Body of pancreas (tissue), 4 donors: ENCODE measurements around the gene MGMT. TPM values are rescaled to one million over a fixed set of nuclear protein-coding genes. Genes with fewer than 3 reads are reported as not detected.

Experiments
- ATAC-seq: fragments of 150-250 bp; one replicate; pipeline ENCODE4 v1.9.1; 2016
- DNase-seq, 4 donors: peaks; one replicate each; pipeline ENCODE4 v3.0.0-alpha.2; 2019
- H3K27ac ChIP-seq, 4 donors: fragments of 200-600 bp; sonication (generic); 1 replicate in 3 of 4; 2 replicates in 1 of 4; pipeline versions ENCODE4 v1.5.1 to v1.6.1; 2016 to 2019; ENCODE audit warnings: mild to moderate bottlenecking in 1 of 4, mixed read lengths in 1 of 4, moderate library complexity in 1 of 4
- H3K27me3 ChIP-seq, 2 donors: fragments of 200-600 bp; sonication (generic); one replicate each; pipeline ENCODE4 v1.6.0; 2016; ENCODE audit warnings: mild to moderate bottlenecking in 1 of 2
- H3K36me3 ChIP-seq, 2 donors: fragments of 200-600 bp; sonication (generic); replicated peaks in 1 of 2; 2 replicates each; pipeline ENCODE4 v1.5.1; 2016; ENCODE audit warnings: low read depth in 2 of 2; ENCODE audit not compliant: insufficient read depth in 1 of 2
- H3K4me1 ChIP-seq: fragments of 200-600 bp; sonication (generic); one replicate; pipeline ENCODE4 v1.6.0; 2016
- H3K4me3 ChIP-seq, 2 donors: fragments of 200-600 bp; sonication (generic); 1 replicate in 1 of 2; 2 replicates in 1 of 2; pipeline ENCODE4 v1.5.1; 2016 to 2019
- H3K9me3 ChIP-seq, 3 donors: fragments of 200-600 bp; sonication (generic); 1 replicate in 2 of 3; 2 replicates in 1 of 3; pipeline ENCODE4 v1.5.1; 2016
- POLR2A ChIP-seq, 3 donors: fragments of 450-650 bp; IDR thresholded peaks; one replicate each; pipeline ENCODE4 v1.6.1; 2016; ENCODE audit warnings: antibody characterized with exemption in 3 of 3, mild to moderate bottlenecking in 2 of 3
- WGBS, 2 donors: methylation state at CpG; one replicate each; pipeline ENCODE4 v1.1.5; 2017; 5-methylcytosine and 5-hydroxymethylcytosine counted together
- intact Hi-C: fragments of 100-400 bp; cut with DNase I; formaldehyde crosslinking; loops from one replicate; pipeline ENCODE4 v1.15.1; 2023
- total RNA-seq, 2 donors: library from RNA; depleted of rRNA; stranded (reverse); fragments of >200 nt; gene quantifications; one replicate each; pipeline ENCODE4 v1.1.0, GENCODE V29; 2016
- TF ChIP-seq, protein P1 (sequence below), 7 experiments: fragments of 450-650 bp in 4 of 7; fragments of 200-600 bp in 3 of 7; sonication (generic) in 3 of 7; IDR thresholded peaks; one replicate each; pipeline ENCODE4 v1.5.1; 2016 to 2019; ENCODE audit warnings: antibody characterized with exemption in 7 of 7

The MGMT gene
- total RNA-seq, 2 donors from 2014 or later, result 13.7 to 25.4 TPM

DNA sequence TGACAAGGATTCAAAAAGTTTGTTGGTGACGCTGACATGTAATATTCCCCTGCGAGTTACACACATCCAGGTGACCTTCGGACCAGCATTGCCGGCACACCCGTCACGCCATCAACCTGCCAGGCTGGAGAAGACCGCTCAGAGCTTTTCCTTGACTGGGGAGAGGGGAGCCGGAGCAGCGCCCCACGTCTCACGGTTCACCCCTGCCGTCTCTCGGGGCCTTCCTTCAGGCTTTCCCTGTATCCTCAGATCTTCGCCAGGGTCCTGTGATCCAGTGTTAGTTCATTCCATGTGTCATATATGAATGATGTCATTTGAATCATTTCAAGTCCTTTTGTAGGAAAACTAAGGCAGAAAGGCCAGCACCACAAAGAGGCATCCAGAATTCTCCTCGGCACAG, 127.8 kb downstream of the MGMT start:
- intact Hi-C loops, result no loop called here
- Histone ChIP-seq H3K27ac (no peak overlapping the region), H3K27me3 (no peaks in the 10 kb centered on the region), H3K4me1 (no peaks in the 10 kb centered on the region), H3K4me3 (no peak overlapping the region), H3K36me3 (no peaks in the 10 kb centered on the region), H3K9me3 (no peaks in the 10 kb centered on the region)
- no peak for ATAC-seq
- no peak for TF ChIP-seq POLR2A (IDR thresholded peaks at IDR 0.05)
- TF ChIP-seq, protein P1, sequence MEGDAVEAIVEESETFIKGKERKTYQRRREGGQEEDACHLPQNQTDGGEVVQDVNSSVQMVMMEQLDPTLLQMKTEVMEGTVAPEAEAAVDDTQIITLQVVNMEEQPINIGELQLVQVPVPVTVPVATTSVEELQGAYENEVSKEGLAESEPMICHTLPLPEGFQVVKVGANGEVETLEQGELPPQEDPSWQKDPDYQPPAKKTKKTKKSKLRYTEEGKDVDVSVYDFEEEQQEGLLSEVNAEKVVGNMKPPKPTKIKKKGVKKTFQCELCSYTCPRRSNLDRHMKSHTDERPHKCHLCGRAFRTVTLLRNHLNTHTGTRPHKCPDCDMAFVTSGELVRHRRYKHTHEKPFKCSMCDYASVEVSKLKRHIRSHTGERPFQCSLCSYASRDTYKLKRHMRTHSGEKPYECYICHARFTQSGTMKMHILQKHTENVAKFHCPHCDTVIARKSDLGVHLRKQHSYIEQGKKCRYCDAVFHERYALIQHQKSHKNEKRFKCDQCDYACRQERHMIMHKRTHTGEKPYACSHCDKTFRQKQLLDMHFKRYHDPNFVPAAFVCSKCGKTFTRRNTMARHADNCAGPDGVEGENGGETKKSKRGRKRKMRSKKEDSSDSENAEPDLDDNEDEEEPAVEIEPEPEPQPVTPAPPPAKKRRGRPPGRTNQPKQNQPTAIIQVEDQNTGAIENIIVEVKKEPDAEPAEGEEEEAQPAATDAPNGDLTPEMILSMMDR (IDR thresholded peaks at IDR 0.05), result no peak
- no peak for DNase-seq
- WGBS, 2 donors, result 92 to 98% methylated on average over 15 of the region's 15 CpGs

DNA sequence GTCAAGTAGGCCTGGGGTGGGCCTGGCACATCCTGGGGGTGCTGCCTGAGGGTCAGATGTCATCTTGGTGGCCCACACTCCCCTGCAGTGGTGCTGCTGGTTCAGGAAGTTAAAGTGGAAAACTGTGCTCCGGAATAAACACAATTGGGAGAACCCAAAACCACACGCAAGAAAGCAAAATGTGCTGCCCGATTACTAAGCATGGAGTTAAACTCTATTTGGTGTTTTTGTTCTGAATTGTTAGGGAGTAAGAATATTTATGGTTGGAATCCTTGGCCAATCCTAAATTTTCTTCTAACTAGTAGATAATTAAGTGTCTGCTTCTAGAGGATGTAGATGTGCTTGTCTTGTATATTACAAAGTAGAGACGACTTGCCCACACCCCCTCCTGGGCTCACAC, 131.4 kb downstream of the MGMT start:
- Histone ChIP-seq H3K4me1 (peaks cover 12% of the 10 kb centered on the region), H3K27me3 (no peaks in the 10 kb centered on the region), H3K36me3 (no peaks in the 10 kb centered on the region), H3K27ac (no peak overlapping the region), H3K4me3 (no peak overlapping the region), H3K9me3 (no peaks in the 10 kb centered on the region)
- TF ChIP-seq POLR2A (IDR thresholded peaks at IDR 0.05), result no peak
- TF ChIP-seq, protein P1 (IDR thresholded peaks at IDR 0.05), result no peak
- 92 to 93% methylated on average over 4 of the region's 4 CpGs for WGBS, 2 donors
- DNase-seq (no peak), ATAC-seq (no peak)
- intact Hi-C loops, result no loop called here

DNA sequence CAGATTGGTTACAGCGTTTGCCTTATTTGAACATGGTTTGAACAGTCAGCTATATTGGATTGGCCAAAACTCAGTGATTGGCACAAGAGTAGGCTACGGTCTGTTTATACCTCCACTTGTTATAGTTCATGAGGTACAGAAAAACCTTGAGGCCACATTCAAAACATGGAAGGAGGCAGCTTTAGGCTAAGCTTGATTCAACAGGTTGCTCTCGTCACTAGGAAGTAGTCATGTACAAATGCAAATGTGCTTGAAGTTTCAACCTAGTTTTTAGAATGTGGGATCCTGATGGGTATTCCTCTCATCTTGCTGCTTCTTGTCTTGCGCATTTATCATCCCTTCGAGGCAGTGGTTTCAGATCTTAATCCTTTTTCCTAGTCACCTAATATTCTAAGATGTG, 132.1 kb downstream of the MGMT start:
- WGBS, 2 donors, result 98 to 100% methylated on average over 5 of the region's 5 CpGs
- H3K4me3 ChIP-seq, result no peak overlapping the region
- DNase-seq (no peak), ATAC-seq (no peak)
- no peaks in the 10 kb centered on the region for H3K9me3 ChIP-seq
- H3K36me3 ChIP-seq, result no peaks in the 10 kb centered on the region
- TF ChIP-seq POLR2A (IDR thresholded peaks at IDR 0.05), result no peak
- TF ChIP-seq, protein P1 (IDR thresholded peaks at IDR 0.05), result no peak
- H3K27me3 ChIP-seq, result no peaks in the 10 kb centered on the region
- H3K27ac ChIP-seq, result no peak overlapping the region
- H3K4me1 ChIP-seq, result peaks cover 13% of the 10 kb centered on the region
- intact Hi-C loops, result no loop called here

DNA sequence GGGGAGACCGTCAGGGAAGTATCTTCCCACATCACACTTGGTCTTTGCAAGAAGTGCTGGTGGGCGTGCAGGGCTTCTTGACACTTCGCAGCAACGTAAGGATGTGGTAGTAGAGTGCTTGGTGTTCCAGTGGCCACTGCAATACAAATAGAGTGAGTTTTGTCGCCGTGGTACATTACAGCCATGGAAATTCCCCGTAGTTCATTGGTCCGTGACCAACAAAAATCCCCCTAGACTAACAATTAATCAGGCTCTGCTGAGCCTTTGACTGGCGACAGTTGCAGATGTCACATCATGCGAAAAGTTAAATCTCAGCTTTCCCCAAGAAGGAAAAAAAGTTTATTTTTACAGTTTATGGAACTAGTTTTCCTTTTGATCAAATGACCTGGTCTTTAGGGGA, 134.7 kb downstream of the MGMT start:
- no peak for ATAC-seq

More for the DNA sequence above, 134.7 kb downstream of the MGMT start:
- peaks cover 13% of the 10 kb centered on the region for H3K4me1 ChIP-seq
- H3K9me3 ChIP-seq, result no peaks in the 10 kb centered on the region
- no peak overlapping the region for H3K4me3 ChIP-seq
- no peak for DNase-seq
- no peaks in the 10 kb centered on the region for H3K27me3 ChIP-seq
- TF ChIP-seq, protein P1 (IDR thresholded peaks at IDR 0.05), result no peak
- TF ChIP-seq POLR2A (IDR thresholded peaks at IDR 0.05), result no peak
- 81 to 83% methylated on average over 10 of the region's 10 CpGs for WGBS, 2 donors
- no peaks in the 10 kb centered on the region for H3K36me3 ChIP-seq
- no peak overlapping the region for H3K27ac ChIP-seq
- intact Hi-C loops, result no loop called here
